Muscle of arm (tissue), 12 donors: ENCODE measurements around the gene RAB11FIP2. TPM values are rescaled to one million over a fixed set of nuclear protein-coding genes. Genes with fewer than 3 reads are reported as not detected.
A peak's percentile ranks its signal among the peaks of the same experiment; 100 is the strongest.

Experiments
- DNase-seq: peaks from one replicate; pipeline ENCODE4 v3.0.0-alpha.2; 2013
- polyA plus RNA-seq, 12 donors: library from polyadenylated mRNA; unstranded; fragments of 120-200 nt; gene quantifications; one replicate each; pipeline ENCODE4 v1.2.1, GENCODE V29; 2013; ENCODE audit not compliant: insufficient read length in 12 of 12

The RAB11FIP2 gene
- polyA plus RNA-seq, 12 donors, result 20.5 to 39.2 (median 22.1) TPM; not detected in 1

- DNase-seq, result no peak
These were observed 5.4 kb downstream of the RAB11FIP2 start for GRCh38 chr10:118041316-118041715.

GRCh38 chr10:118036281-118036875 is 10.4 kb downstream of the RAB11FIP2 start:
- no peak for DNase-seq

DNA sequence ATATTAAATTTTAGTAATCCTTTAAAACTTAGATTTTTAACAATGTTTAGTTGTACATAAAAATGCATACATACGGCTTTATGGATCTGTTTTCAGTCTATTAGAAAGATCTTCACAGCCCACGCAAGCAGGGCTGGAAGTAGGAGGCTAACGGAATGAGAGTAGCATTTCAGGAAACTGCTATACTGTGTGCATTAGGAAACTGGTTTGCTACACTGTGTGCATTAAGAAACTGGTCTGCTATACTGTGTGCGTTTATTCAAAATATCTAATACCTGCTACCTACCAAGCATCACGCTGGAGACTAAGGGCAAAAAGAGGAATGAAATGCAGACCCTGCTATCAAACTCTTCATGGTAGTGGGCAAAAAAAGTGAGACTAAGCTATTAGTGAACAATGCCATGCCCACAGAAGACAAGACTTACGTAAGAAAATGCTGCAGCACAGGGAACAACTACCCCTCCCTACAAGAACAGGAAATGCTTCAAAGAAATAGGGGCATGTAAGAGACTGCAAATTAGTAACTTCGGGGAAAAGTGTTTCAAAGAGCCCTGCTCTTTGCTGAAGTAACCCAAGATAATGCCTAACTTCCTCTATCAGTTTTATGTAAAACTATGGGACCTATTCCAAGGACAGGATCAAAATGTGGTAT is 11.3 kb downstream of the RAB11FIP2 start:
- DNase-seq, result no peak

- DNase-seq, result no peak
These were observed 11.9 kb downstream of the RAB11FIP2 start for GRCh38 chr10:118034791-118035261.

GRCh38 chr10:118033905-118034304 is 12.8 kb downstream of the RAB11FIP2 start:
- DNase-seq, result no peak

GRCh38 chr10:118032564-118032963 is 14.2 kb downstream of the RAB11FIP2 start:
- no peak for DNase-seq

DNA sequence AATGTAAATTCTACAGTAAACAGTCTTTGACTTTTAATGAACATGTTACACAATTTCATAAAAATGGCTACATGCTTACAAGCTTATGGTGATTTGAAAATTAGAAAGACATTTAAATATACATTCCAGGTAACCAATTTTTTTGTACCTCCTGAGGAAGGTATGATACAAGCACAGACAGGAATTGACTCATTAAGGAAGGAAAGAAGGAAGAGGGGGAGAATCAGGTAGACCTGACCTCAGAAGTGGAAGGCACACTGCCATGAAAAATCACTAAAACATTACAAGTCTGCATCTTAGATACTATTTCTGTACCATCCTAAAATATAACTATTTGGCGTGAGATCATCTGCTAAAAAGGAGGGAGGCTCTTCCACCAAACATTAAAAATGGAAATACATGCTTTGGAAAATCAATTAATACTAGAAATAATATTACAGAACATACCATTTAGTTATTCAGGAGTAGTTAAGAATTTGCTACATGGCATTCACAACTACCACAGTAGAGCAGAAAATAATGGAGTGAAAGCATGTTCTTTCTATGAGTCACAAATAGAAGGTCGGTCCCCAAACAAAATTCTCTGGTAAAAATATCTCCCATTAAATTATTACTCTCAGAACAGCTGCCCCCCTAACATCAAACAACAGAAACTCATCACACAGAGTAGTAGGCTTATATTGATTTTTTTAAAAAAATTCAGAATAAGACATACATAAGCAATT is 15.2 kb downstream of the RAB11FIP2 start:
- DNase-seq, result no peak

- no peak for DNase-seq
These were observed 18.1 kb downstream of the RAB11FIP2 start for GRCh38 chr10:118028619-118029018.

DNA sequence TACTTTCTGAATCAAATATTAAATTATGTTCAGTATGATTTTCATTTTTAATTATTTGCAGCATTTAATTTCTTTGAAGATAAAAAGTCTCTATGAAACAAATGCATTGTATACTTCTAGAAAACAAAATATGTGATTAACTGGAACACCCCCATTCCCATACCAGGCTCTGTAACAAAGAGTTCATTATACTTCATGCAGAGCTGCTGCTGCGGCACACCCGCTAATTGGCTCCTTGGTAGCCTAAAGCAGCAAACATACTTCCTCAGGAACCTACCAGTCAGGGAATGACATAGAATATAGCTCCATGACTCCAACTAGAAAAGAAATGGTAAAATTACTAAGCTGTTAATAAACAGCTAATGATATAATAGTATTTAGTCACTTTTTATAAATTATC is 19.3 kb downstream of the RAB11FIP2 start:
- DNase-seq, result no peak

- DNase-seq, result no peak
These were observed 19.8 kb downstream of the RAB11FIP2 start for GRCh38 chr10:118026936-118027335.

DNA sequence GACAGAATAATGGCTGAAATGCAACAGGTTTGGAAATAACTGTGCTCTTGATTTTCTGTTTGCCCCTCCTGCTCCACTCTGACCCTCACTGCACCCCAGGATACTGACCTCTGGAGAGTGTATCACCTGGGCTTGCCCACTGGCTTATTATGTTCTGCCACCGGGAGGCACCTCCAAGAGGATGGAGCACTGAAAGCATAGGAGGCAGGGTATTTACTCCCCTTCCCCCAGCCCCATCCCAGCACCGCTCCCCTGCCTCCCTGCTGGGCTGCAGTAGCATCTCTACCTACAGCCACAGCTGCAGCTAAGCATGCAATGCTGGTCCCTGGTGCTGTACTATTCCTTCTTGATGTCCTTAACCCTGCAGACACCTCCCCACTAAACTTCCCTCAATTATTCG is 26.4 kb downstream of the RAB11FIP2 start:
- no peak for DNase-seq

GRCh38 chr10:118017850-118018249 is 28.9 kb downstream of the RAB11FIP2 start:
- DNase-seq, result no peak

- no peak for DNase-seq
These were observed 29.5 kb downstream of the RAB11FIP2 start for GRCh38 chr10:118017071-118017740.

- DNase-seq, result no peak
These were observed 33.7 kb downstream of the RAB11FIP2 start for GRCh38 chr10:118012952-118013525.

- no peak for DNase-seq
These were observed 39.0 kb downstream of the RAB11FIP2 start for GRCh38 chr10:118007773-118008172.

- peak; percentile 15 for DNase-seq
These were observed 43.6 kb downstream of the RAB11FIP2 start for GRCh38 chr10:118003126-118003525.

- DNase-seq, result no peak
These were observed 44.2 kb downstream of the RAB11FIP2 start for GRCh38 chr10:118002581-118002980.

DNA sequence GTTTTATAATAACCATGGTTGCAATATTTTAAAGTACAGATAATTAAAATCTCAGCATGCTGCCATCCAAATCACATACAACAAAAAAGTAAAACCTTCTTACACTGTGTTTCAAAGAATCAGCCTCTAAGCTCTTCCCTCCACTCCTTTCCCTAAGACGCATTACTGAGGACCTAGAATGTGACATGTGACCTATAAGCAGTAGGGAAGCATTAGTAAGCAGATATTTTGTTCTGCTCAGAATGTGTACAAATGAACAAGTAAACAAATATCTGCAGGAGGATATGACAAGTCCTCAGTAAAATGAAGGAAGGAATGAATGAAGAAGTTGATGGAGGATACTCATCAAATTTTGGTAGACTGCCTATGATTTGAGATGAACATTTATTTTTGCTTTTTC is 49.1 kb downstream of the RAB11FIP2 start:
- no peak for DNase-seq

- DNase-seq, result no peak
These were observed 50.0 kb downstream of the RAB11FIP2 start for GRCh38 chr10:117996709-117997108.

DNA sequence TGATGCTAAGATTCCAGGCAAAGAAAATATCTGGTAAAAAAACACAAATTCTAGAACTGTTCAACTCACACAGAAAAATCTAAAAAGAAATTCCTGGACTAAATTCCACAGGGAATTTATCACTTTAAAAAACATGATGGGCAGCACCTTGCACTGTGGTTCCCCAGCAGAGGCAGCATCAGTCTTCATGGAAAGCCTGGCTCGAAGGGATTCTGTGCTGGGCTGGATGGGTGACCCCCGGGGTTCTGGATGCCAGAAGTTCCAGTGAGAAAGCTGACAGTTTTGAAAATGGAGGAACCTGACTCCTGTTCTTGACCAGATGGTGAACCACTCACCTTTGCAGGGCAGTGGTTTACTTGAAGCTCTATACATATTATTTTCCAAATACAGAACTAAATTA is 52.0 kb downstream of the RAB11FIP2 start:
- no peak for DNase-seq

- DNase-seq, result no peak
These were observed 53.6 kb downstream of the RAB11FIP2 start for GRCh38 chr10:117993166-117993565.

GRCh38 chr10:117991701-117992100 is 55.0 kb downstream of the RAB11FIP2 start:
- DNase-seq, result no peak
